Measurements from ENCODE around the gene MYO15B. TPM values are rescaled to one million over a fixed set of nuclear protein-coding genes. Genes with fewer than 3 reads are reported as not detected.

The MYO15B gene
- total and polyA plus RNA-seq, 2 of the 13 experiments (the other 11 are each of a cell fraction or from before 2014, with no cell fraction given): 2.8 to 8.1 TPM

GRCh38 chr17:75610103-75610984, 22.7 kb downstream of the MYO15B start (continued):
- TF ChIP-seq, protein P1, sequence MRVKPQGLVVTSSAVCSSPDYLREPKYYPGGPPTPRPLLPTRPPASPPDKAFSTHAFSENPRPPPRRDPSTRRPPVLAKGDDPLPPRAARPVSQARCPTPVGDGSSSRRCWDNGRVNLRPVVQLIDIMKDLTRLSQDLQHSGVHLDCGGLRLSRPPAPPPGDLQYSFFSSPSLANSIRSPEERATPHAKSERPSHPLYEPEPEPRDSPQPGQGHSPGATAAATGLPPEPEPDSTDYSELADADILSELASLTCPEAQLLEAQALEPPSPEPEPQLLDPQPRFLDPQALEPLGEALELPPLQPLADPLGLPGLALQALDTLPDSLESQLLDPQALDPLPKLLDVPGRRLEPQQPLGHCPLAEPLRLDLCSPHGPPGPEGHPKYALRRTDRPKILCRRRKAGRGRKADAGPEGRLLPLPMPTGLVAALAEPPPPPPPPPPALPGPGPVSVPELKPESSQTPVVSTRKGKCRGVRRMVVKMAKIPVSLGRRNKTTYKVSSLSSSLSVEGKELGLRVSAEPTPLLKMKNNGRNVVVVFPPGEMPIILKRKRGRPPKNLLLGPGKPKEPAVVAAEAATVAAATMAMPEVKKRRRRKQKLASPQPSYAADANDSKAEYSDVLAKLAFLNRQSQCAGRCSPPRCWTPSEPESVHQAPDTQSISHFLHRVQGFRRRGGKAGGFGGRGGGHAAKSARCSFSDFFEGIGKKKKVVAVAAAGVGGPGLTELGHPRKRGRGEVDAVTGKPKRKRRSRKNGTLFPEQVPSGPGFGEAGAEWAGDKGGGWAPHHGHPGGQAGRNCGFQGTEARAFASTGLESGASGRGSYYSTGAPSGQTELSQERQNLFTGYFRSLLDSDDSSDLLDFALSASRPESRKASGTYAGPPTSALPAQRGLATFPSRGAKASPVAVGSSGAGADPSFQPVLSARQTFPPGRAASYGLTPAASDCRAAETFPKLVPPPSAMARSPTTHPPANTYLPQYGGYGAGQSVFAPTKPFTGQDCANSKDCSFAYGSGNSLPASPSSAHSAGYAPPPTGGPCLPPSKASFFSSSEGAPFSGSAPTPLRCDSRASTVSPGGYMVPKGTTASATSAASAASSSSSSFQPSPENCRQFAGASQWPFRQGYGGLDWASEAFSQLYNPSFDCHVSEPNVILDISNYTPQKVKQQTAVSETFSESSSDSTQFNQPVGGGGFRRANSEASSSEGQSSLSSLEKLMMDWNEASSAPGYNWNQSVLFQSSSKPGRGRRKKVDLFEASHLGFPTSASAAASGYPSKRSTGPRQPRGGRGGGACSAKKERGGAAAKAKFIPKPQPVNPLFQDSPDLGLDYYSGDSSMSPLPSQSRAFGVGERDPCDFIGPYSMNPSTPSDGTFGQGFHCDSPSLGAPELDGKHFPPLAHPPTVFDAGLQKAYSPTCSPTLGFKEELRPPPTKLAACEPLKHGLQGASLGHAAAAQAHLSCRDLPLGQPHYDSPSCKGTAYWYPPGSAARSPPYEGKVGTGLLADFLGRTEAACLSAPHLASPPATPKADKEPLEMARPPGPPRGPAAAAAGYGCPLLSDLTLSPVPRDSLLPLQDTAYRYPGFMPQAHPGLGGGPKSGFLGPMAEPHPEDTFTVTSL (CRISPR knock-in tag; IDR thresholded peaks at IDR 0.05; ENCODE audit: borderline replicate concordance): peak; percentile 23; the same call in 1 of the 2 replicates
- TF ChIP-seq BRD4 (CRISPR knock-in tag; IDR thresholded peaks at IDR 0.05) (peak; percentile 69; the same call in 1 of the 2 replicates), RNF2 (conservative IDR thresholded peaks at IDR 0.05; ENCODE audit: low read depth) (no peak), NFE2 (CRISPR knock-in tag; IDR thresholded peaks at IDR 0.05) (no peak), MLXIP (CRISPR knock-in tag; IDR thresholded peaks at IDR 0.05; ENCODE audit: borderline replicate concordance) (no peak), ZBTB14 (CRISPR knock-in tag; IDR thresholded peaks at IDR 0.05) (no peak)
- TF ChIP-seq, protein P2, sequence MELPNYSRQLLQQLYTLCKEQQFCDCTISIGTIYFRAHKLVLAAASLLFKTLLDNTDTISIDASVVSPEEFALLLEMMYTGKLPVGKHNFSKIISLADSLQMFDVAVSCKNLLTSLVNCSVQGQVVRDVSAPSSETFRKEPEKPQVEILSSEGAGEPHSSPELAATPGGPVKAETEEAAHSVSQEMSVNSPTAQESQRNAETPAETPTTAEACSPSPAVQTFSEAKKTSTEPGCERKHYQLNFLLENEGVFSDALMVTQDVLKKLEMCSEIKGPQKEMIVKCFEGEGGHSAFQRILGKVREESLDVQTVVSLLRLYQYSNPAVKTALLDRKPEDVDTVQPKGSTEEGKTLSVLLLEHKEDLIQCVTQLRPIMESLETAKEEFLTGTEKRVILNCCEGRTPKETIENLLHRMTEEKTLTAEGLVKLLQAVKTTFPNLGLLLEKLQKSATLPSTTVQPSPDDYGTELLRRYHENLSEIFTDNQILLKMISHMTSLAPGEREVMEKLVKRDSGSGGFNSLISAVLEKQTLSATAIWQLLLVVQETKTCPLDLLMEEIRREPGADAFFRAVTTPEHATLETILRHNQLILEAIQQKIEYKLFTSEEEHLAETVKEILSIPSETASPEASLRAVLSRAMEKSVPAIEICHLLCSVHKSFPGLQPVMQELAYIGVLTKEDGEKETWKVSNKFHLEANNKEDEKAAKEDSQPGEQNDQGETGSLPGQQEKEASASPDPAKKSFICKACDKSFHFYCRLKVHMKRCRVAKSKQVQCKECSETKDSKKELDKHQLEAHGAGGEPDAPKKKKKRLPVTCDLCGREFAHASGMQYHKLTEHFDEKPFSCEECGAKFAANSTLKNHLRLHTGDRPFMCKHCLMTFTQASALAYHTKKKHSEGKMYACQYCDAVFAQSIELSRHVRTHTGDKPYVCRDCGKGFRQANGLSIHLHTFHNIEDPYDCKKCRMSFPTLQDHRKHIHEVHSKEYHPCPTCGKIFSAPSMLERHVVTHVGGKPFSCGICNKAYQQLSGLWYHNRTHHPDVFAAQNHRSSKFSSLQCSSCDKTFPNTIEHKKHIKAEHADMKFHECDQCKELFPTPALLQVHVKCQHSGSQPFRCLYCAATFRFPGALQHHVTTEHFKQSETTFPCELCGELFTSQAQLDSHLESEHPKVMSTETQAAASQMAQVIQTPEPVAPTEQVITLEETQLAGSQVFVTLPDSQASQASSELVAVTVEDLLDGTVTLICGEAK (IDR thresholded peaks at IDR 0.05): no peak
- TF ChIP-seq, protein P2 (CRISPR knock-in tag; IDR thresholded peaks at IDR 0.05): no peak; the same call in 1 of the 2 replicates

Data from HepG2 (cell line).